Stomach smooth muscle (tissue), 2 donors: ENCODE data around the gene CHRDL1.

ENCODE experiments used
- H3K27ac ChIP-seq: one replicate; pipeline ENCODE4 v1.7.0; 2013; ENCODE audit warnings: mild to moderate bottlenecking, low read length, inconsistent platforms
- H3K27me3 ChIP-seq, 2 donors: one replicate each; pipeline ENCODE4 v1.7.0; 2013; ENCODE audit warnings: low read length in 2 of 2; ENCODE audit not compliant: insufficient read depth in 2 of 2, control insufficient read depth in 1 of 2
- H3K36me3 ChIP-seq, 2 donors: one replicate each; pipeline ENCODE4 v1.7.0; 2013; ENCODE audit warnings: low read length in 2 of 2; ENCODE audit not compliant: control insufficient read depth in 2 of 2, insufficient read depth in 2 of 2
- H3K4me1 ChIP-seq: one replicate; pipeline ENCODE4 v1.7.0; 2013; ENCODE audit warnings: low read length; ENCODE audit not compliant: control insufficient read depth, insufficient read depth
- H3K4me3 ChIP-seq, 2 donors: one replicate each; pipeline ENCODE4 v1.7.0; 2013; ENCODE audit warnings: low read length in 2 of 2
- H3K9ac ChIP-seq, 2 donors: one replicate each; pipeline ENCODE4 v1.7.0; 2013; ENCODE audit warnings: low read length in 2 of 2, mild to moderate bottlenecking in 1 of 2
- H3K9me3 ChIP-seq, 2 donors: one replicate each; pipeline ENCODE4 v1.7.0; 2013; ENCODE audit warnings: low read length in 2 of 2; ENCODE audit not compliant: control insufficient read depth in 2 of 2
- donor health status: healthy.
- donor health status: Pancreatic carcinoma.

The CHRDL1 gene

DNA sequence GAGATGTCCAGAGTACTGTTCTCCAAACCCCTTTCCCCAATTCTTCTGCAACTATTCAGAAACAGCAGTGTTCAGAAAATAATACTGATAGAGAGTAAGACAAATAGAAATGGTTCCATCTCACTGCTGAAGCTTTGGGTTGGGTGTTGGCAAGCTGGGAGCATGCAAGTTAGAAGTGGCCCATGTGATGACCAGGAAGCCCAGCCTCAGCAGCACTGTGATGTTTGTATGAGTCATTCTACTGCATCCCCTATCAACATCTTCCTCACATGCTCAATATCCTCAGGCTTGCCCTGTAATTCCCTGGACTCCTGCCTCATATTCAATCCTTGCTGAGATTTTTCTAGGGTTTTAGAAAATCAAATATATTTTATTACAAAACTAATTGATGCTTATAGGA lies 96.5 kb downstream of the CHRDL1 start:
- Histone ChIP-seq H3K9ac (no peak overlapping the region), H3K36me3 (no peaks in the 10 kb centered on the region), H3K9me3 (no peaks in the 10 kb centered on the region), H3K27me3 (peaks cover 0 to 4% of the 10 kb centered on the region in 2 donors), H3K4me3 (no peak overlapping the region), H3K4me1 (no peaks in the 10 kb centered on the region), H3K27ac (no peak overlapping the region)

GRCh38 chrX:110698696-110699095 lies 96.9 kb downstream of the CHRDL1 start:
- no peaks in the 10 kb centered on the region for H3K36me3 ChIP-seq
- no peak overlapping the region for H3K4me3 ChIP-seq
- H3K9ac ChIP-seq = no peak overlapping the region
- H3K27me3 ChIP-seq = peaks cover 0 to 4% of the 10 kb centered on the region in 2 donors
- no peaks in the 10 kb centered on the region for H3K4me1 ChIP-seq
- no peaks in the 10 kb centered on the region for H3K9me3 ChIP-seq
- H3K27ac ChIP-seq = no peak overlapping the region

DNA sequence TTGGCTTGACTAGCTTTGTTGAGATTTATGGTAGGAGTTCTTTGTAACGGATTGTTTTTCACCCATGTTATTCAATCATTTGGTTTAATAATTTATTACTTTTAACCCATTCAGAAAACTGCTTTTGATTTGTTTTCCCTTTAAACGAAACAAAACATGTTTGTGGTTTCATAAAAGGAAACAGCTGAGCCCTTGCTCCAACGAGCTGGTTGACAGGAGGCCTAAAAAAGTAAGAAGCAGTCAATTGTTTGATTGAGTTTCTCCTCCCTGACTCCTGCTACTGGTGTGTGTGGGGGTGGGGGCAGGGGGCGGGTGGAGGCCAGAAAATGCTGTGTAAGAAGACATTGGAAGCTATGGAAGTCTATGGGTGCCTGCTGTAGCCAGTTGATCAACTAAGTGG lies 102.8 kb downstream of the CHRDL1 start:
- Histone ChIP-seq H3K27me3 (peaks cover 0 to 3% of the 10 kb centered on the region in 2 donors), H3K4me1 (no peaks in the 10 kb centered on the region), H3K9me3 (no peaks in the 10 kb centered on the region), H3K36me3 (no peaks in the 10 kb centered on the region), H3K9ac (no peak overlapping the region), H3K27ac (no peak overlapping the region), H3K4me3 (no peak overlapping the region)

DNA sequence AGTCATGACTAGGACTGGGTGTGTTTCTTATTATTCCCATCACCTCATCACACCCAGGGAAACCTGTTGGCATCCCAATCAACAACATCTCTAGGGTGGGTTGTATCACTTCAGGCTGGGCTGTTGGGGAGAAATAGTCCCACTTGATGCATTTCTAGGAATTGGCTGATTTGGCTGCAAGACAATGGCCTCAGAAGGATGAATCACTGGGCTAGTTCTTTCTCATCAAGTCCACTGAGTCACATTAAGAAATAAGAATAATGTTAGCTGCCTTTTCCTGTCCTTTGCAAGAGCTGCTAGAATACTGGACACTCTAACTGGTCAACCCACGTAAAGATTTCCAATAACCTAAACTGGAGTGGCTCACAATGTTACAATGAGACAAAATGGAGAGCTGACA lies 104.2 kb downstream of the CHRDL1 start:
- H3K9me3 ChIP-seq = no peaks in the 10 kb centered on the region
- no peak overlapping the region for H3K4me3 ChIP-seq
- H3K4me1 ChIP-seq = no peaks in the 10 kb centered on the region
- no peaks in the 10 kb centered on the region for H3K36me3 ChIP-seq
- no peak overlapping the region for H3K27ac ChIP-seq
- peaks cover 0 to 3% of the 10 kb centered on the region in 2 donors for H3K27me3 ChIP-seq
- no peak overlapping the region for H3K9ac ChIP-seq

- H3K27me3 ChIP-seq = peaks cover 0 to 7% of the 10 kb centered on the region in 2 donors
- H3K36me3 ChIP-seq = no peaks in the 10 kb centered on the region
- no peaks in the 10 kb centered on the region for H3K9me3 ChIP-seq
These were observed 111.0 kb downstream of the CHRDL1 start for GRCh38 chrX:110684653-110685052.

GRCh38 chrX:110683925-110684324 lies 111.7 kb downstream of the CHRDL1 start:
- H3K4me1 ChIP-seq = no peaks in the 10 kb centered on the region

More at GRCh38 chrX:110684653-110685052, 111.0 kb downstream of the CHRDL1 start:
- Histone ChIP-seq H3K27ac (no peak overlapping the region), H3K4me1 (no peaks in the 10 kb centered on the region), H3K4me3 (no peak overlapping the region), H3K9ac (no peak overlapping the region)

DNA sequence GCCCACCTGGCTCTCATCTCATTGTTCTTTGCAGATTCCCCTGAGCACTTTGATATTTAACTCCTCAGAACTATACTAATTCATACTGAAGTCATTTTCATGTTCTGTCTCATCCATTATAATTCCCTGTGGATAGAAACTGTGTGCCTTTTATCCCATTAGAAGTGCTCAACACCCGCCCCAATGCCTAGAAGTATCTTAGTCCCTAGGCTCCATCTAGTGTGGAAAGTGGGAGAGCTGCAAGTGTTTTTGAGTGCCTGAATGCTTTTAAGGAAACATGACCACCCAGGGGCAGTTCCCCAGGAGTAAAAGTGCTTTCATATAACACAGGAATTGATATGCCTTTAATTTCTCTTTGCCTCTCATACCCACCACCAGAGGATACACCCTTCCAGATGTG lies 117.0 kb downstream of the CHRDL1 start:
- no peaks in the 10 kb centered on the region for H3K36me3 ChIP-seq
- no peaks in the 10 kb centered on the region for H3K9me3 ChIP-seq
- H3K4me3 ChIP-seq = no peak overlapping the region
- no peak overlapping the region for H3K9ac ChIP-seq
- H3K4me1 ChIP-seq = no peaks in the 10 kb centered on the region
- no peak overlapping the region for H3K27ac ChIP-seq
- H3K27me3 ChIP-seq = peaks cover 0 to 13% of the 10 kb centered on the region in 2 donors

More at GRCh38 chrX:110683925-110684324, 111.7 kb downstream of the CHRDL1 start:
- Histone ChIP-seq H3K4me3 (no peak overlapping the region), H3K9me3 (no peaks in the 10 kb centered on the region), H3K9ac (no peak overlapping the region), H3K27ac (no peak overlapping the region), H3K27me3 (peaks cover 0 to 10% of the 10 kb centered on the region in 2 donors), H3K36me3 (no peaks in the 10 kb centered on the region)

DNA sequence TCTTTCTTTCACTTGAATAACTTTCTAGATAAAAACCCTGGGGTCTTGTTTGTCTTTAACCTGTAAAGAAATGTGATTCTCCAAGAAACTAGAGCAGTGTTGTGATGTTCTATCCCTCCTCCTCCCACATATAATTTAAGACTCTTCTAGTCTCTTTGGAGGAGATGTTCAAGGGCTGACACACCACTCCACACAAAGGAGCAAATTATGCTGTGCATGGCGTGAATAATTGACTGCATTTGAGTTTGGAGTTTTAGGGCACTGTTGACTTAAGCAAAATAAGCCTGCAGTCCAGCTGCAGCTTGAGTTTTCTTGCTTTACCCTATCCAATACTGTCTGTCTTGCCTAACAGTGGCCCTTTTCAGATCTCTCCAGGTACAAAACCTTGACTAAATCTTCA lies 119.7 kb downstream of the CHRDL1 start:
- H3K27ac ChIP-seq = no peak overlapping the region
- H3K9ac ChIP-seq = no peak overlapping the region
- no peaks in the 10 kb centered on the region for H3K9me3 ChIP-seq
- H3K27me3 ChIP-seq = peaks cover 0 to 9% of the 10 kb centered on the region in 2 donors
- H3K4me3 ChIP-seq = no peak overlapping the region
- H3K4me1 ChIP-seq = no peaks in the 10 kb centered on the region
- no peaks in the 10 kb centered on the region for H3K36me3 ChIP-seq

- no peak overlapping the region for H3K27ac ChIP-seq
- no peaks in the 10 kb centered on the region for H3K9me3 ChIP-seq
- no peaks in the 10 kb centered on the region for H3K4me1 ChIP-seq
- peaks cover 0 to 13% of the 10 kb centered on the region in 2 donors for H3K27me3 ChIP-seq
- no peaks in the 10 kb centered on the region for H3K36me3 ChIP-seq
- H3K4me3 ChIP-seq = no peak overlapping the region
- H3K9ac ChIP-seq = no peak overlapping the region
These were observed 124.4 kb downstream of the CHRDL1 start for GRCh38 chrX:110671068-110671803.

DNA sequence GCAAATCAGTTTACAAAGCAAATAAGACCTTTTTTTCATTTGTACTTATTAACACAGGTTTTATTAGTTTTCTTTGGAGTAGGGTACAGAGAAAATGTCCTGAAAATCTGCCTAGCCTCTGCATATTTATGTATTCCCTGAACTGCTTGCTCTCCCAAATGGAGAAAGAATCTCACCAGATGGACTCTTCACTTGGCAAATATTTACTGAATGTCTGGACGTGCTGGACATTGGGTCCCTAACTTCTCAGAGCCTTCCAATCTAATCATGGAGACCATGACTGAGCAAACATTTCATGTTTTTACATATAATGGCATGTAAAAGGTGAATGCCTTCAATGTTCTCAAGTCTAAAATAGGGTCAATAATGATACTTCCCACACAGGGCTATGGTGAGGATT lies 126.0 kb downstream of the CHRDL1 start:
- Histone ChIP-seq H3K9me3 (no peaks in the 10 kb centered on the region), H3K4me1 (no peaks in the 10 kb centered on the region), H3K36me3 (no peaks in the 10 kb centered on the region), H3K4me3 (no peak overlapping the region), H3K9ac (no peak overlapping the region), H3K27me3 (peaks cover 0 to 14% of the 10 kb centered on the region in 2 donors), H3K27ac (no peak overlapping the region)

DNA sequence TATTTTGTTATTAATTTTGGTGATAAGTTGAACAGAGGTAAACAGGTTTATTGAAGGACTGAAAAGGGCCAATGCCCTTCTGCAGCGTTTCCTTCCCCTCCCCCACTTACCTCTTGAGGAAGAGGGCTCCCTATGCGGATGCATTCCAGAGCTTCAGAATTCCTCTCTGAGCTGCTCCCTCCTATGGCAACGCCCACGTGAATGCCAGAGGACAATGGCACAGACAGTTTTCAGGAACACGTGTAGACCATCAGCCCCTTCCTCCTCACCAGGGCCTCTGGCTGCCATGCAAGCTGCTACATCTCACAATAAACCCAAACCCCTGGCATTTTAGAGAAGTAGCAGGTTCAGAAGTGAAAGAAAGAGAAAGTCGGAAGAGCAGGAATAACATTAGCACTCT lies 127.9 kb downstream of the CHRDL1 start:
- Histone ChIP-seq H3K4me3 (no peak overlapping the region), H3K9me3 (no peaks in the 10 kb centered on the region), H3K27me3 (peaks cover 0 to 14% of the 10 kb centered on the region in 2 donors), H3K4me1 (no peaks in the 10 kb centered on the region), H3K27ac (no peak overlapping the region), H3K9ac (no peak overlapping the region), H3K36me3 (no peaks in the 10 kb centered on the region)
